ENCODE data around the gene GM2A.

- no peak for TF ChIP-seq CTCF (IDR thresholded peaks at IDR 0.05)
- TF ChIP-seq POLR2A (IDR thresholded peaks at IDR 0.05): no peak
Observed at GRCh38 chr5:151219138-151219537, 33.8 kb upstream of the GM2A start.

Data from right lobe of liver (tissue), 4 donors.